Measurements from ENCODE around the gene FAM234A. TPM values are rescaled to one million over a fixed set of nuclear protein-coding genes. Genes with fewer than 3 reads are reported as not detected.

Gene FAM234A
- polyA plus RNA-seq, 10 donors: 30.2 to 44.4 (median 37.7) TPM

DNA sequence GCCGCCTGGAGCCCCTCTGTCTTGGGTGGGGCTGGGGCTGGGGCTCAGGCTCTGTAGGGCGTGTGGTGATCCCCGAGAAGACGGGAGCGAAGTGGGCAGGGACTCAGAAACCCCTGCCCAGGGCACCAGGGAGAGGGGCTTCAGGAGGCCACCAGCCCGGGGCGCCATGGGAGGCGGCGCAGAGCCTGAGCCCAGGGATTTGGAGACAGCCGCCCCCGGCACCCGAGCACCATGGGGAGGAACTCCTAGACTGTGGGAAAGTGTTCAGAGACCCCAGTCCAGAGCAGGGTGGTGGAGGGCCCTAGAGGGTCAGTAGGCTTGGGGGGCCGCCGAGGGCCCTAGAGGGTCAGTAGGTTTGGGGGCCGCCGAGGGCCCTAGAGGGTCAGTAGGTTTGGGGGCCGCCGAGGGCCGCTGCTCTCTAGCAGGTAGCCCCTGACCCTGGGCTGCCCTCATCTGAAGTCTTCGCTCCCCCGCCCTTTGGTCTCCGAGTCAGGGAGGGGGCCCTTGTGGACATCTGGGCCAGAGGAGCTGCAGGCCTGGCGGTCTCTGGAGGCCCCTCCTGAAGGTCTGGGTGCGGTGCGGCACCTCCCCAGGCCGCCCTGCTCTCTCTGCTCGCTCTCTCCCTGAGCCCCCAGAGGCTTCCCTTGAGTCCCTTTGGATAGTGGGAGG lies 46.5 kb downstream of the FAM234A start:
- DNase-seq: no peak

DNA sequence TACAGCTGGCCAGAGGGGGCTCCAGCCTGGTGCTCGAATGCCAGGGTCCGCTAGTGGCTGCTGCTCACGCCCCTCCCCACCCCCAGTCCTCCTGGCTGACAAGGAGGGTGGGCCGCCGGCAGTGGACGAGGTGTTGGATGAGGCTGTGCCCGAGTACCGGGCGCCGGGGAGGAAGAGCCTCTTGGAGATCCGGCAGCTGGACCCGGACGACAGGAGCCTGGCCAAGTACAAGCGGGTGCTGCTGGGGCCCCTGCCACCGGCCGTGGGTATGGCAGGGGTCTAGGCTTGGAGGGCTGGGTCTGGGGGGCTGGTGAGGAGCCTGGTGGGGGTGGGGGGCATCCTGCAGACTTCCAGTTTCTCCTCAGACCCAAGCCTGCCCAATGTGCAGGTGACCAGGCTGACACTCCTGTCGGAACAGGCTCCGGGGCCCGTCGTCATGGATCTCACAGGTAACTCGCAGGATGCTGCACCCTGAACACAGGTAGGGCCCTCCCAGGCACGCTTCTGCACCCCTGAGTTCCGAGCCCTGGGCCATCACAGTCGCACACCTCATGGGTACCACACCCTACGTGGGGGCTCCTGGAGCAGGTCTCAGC lies 47.1 kb downstream of the FAM234A start:
- DNase-seq: no peak

DNA sequence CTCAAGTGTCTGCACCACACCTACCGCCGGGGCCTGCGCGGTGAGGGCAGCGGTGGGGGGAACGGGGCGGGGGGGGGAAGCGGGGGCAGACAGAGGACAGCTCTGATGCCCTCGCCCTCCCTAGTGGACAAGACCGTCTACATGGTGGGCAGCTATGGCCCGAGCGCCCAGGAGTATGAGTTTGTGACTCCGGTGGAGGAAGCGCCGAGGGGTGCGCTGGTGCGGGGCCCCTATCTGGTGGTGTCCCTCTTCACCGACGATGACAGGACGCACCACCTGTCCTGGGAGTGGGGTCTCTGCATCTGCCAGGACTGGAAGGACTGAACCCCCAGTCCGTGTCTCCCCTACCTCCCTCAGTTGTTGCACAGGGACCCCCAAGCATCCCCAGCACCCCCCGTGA lies 47.9 kb downstream of the FAM234A start:
- no peak for DNase-seq

DNA sequence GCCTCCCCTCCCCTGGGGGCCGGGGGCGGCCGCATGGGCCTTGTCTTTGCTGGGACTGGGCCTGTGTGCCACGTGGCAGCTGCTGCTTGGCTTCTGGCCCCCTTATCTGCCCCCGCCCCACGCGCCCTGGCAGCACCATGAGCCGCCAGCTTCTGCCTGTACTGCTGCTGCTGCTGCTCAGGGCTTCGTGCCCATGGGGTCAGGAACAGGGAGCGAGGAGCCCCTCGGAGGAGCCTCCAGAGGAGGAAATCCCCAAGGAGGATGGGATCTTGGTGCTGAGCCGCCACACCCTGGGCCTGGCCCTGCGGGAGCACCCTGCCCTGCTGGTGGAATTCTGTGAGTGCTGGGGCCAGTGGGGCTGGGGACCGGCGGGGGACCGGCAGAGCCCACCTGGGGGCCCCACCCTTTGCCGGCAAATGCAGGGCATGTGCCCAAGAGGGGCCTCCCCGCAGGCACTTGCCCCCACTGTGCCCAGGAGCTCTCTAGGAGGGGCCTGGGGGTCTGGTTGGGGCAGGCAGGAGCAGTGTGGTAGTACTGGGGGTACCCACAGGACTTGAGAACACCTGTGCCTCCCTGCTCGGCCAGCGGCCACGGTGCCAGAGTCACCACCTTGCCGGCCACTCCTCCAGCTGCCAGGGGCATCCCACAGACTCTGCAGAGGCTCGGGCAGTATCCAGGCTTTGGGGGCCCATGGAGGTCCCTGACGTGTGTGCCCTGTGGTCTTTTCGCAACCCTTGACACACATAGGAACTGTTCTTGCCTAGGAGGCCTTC lies 48.6 kb downstream of the FAM234A start, which contains the start of gene PDIA2:
Gene PDIA2 (plus strand): TSS at position 132 of the 773 bp plus-strand sequence. CDS start 6 bp downstream, at position 138.
- no peak for DNase-seq

DNA sequence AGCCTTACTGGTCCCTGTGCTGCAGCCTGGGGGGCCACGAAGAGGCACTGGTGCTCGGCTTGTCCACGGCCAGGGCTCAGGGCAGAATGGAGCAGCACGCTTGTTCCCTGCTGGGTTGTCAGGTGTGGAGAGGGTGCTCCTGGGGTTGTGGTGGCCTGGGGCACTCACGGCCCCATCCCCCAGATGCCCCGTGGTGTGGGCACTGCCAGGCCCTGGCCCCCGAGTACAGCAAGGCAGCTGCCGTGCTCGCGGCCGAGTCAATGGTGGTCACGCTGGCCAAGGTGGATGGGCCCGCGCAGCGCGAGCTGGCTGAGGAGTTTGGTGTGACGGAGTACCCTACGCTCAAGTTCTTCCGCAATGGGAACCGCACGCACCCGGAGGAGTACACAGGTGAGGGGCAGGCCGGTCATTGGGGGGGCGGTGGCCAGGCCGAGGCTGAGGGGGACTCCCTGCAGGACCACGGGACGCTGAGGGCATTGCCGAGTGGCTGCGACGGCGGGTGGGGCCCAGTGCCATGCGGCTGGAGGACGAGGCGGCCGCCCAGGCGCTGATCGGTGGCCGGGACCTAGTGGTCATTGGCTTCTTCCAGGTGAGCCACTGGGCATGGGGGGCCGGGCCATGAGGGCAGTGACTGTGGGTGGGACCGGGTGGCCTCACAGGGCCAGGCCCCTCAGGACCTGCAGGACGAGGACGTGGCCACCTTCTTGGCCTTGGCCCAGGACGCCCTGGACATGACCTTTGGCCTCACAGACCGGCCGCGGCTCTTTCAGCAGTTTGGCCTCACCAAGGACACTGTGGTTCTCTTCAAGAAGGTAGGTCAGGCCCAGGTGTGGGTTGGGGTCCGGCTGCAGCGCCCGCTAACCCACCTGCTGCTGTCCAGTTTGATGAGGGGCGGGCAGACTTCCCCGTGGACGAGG lies 49.8 kb downstream of the FAM234A start:
- DNase-seq: no peak

DNA sequence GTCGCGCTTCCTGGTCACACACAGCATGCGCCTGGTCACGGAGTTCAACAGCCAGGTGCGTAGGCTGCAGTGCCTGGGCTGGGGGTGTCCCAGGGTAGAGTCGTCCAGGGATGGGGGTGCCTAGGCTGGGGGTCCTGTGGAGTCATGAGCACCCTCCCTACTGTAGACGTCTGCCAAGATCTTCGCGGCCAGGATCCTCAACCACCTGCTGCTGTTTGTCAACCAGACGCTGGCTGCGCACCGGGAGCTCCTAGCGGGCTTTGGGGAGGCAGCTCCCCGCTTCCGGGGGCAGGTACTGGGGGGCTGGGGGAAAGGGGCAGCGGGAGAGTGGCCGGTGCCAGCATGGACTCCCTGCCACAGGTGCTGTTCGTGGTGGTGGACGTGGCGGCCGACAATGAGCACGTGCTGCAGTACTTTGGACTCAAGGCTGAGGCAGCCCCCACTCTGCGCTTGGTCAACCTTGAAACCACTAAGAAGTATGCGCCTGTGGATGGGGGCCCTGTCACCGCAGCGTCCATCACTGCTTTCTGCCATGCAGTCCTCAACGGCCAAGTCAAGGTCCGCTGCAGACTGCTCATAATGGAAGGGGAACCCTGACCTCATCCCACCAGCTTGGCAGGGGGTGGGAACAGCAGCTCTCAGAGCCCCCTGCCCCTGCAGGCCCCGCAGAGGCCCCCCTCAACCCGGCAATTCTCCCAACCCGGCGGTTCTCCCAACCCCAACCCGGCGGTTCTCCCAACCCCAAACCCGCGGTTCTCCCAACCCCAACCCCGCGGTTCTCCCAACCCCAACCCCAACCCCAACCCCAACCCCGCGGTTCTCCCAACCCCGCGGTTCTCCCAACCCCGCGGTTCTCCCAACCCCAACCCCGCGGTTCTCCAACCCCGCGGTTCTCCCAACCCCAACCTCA lies 50.8 kb downstream of the FAM234A start:
- DNase-seq: no peak

DNA sequence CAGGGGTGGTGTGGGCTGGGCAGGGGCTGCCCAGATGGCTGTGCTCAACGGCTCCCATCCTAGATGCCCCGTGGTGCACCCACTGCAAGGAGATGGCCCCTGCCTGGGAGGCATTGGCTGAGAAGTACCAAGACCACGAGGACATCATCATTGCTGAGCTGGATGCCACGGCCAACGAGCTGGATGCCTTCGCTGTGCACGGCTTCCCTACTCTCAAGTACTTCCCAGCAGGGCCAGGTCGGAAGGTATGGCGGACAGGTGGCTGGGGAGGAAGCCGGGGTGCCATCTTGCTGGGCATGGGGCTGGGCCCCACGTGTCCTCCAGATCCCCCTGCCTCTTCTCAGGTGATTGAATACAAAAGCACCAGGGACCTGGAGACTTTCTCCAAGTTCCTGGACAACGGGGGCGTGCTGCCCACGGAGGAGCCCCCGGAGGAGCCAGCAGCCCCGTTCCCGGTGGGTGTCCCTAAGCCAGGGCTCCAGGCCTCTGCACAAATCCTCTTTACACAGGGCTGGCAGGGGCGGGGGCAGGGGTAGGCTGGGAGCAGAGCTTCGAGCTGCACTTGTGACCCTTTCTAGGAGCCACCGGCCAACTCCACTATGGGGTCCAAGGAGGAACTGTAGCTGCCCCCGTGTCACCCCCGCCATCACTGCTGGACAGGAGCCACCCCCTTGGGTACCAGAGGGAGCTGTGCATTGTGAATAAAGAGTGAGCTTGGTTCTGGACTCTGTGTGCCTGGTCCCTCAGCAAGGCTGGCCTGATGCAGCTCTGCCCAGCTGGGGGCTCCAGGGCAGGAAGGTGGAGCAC lies 52.1 kb downstream of the FAM234A start:
- DNase-seq: no peak

DNA sequence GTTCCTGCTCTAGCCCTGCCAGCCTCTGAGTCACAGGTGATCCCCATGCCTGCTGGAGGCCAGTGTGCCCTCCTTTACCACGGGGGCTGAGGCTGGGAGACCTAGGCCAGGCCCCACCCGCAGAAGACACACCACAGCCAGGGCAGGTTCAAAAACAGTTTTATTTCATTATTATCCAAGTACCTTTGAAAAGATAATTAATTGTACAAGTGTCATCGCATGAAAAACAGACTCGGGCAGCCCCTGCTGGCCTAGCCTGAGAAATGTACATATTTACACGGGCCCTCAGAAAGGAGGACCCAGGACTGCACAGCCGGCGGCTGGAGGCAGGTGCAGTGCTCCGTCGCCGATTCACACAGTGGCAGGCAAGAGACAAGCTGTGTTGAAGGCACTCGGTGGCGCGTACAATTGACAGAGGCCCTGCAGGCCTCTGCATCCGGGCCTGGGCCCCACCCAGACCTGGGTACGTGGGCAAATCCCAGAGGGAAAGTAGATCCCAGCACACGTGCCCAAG lies 52.7 kb downstream of the FAM234A start:
- no peak for DNase-seq

DNA sequence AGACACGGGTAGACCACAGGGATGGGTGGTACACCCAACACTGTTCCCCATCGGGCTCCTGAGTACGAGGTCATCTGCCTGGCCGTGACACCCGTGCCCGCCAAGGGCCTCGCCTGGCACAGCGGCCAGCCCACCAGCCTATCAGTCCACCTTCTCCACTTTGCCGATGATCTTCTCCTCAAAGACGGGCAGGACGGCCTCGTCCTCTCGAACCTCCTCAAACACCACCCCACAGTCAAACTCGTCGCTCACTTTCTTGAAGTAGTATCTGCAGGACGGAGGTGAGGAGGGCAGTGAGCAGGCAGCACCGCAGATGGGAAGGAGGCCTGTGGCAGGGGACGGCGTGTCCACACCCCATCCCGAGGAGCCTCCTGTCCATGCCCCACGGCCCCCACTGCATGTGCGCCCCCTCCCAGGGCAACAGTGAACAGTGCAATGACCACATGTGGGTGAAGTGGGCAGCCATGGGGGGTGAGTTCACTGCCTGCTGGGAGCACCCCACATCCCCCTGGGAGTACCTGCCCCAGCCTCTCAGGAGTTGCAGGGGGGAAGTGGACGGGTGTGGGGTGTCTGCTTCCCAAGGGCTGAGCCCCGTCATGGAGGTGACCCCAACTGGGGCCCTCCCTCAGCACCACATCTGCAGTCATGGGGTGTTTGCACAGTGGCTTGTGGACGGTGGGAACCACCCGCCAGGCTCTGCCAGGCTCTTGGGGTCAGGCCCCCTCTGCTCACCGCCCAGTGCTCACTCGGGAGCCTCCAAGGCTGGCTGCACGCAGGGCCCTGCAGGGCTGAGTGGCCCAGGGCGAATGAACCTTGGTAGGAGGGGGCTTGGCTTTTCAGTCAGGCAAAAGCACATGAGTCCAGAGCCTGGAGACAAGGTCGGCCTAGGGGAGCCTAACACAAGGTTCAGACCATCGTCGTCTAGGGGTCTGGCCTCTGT lies 53.6 kb downstream of the FAM234A start:
- DNase-seq: no peak

DNA sequence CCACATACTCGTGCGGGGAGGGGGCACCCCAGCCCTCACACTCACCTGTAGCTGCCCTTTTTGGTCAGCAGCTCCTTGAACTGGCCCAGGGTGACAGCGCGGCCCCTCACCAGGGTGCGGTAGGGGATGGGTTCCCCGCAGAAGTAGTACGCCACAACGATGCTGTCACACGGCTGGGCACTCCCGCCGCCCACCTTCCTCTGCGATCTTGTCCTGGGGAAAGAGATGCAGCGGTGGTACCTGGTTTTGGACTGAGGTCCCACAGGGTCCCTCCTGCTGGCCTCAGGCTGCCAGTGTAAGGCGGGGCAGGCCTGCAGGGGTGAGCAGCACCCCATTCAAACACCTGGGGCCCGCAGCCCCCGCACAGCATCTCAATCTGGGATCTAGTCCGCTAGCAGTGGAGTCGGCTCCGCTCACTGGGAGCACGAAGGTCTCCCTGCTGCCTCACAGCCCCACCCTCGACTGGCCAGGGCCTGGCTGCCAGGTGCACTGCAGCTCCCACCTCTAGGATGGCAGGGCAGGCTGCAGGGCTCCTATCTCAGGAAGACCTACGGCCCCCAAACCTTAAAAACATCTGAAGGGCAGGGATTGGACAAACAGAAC lies 54.9 kb downstream of the FAM234A start:
- DNase-seq: no peak

DNA sequence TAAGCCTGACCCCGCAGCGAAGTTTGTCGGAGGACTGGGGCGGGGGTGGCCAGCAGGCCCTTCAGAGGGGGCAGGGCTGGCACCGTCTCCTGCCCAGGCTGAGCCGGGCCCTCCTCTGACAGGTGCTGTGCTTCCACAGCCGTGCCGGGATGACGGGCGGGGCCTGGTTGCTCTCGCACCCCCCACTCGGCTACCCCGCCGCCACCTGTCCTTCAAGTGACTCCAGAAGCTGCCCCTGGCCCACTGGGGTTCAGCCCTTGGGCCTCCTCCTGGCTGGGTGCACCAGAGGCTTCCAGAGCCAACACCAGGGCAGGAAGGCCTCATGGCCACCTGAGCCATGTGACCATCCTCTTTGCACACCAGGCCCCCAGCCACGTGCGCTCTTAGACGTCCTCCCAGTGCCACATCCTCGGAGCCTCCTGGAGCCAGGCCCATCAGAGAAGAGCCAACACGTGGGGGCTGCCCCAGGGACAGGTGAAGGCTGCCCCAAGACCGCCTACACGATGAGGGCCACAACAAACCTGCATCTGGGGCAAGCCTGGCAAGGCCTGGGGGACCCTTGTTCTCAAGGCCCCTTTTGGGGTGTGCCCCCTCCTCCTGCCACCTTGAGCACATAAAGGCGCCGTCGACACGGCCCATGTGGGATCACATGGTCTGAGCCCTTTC lies 55.5 kb downstream of the FAM234A start:
- DNase-seq: no peak

DNA sequence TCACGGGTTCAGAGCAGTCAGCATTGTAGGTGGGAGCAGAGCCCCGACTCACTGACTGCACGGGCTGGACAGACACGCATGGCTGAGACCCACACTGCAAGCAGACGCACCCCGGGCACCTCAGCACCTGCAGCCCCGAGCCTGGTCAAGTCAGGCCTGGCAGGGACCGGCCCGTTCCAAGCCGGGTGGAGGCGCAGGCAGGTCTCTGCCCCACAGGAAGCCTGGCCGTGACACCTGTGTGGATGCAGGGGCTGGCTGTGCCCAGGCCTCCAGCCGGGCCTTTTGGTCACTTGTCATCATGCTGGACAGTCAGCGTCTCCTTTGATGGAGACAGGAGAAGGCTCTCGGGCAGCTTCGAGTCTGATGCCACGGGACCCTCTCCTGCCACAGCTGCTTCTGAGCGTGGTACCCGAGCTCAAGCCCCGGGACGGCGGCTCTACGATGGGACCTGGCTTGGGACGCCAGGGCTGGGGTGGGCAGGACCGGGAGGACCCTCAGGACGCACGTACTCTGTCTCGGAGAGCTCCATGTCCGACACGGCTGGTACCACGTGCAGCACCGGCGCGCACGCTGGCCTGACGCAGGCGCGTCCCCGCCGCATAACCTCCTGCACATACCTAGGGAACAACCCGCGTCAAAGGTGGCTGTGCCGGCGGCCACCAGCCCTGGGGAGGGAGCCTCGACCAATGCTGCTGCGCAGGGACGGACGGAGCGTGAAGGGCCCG lies 56.2 kb downstream of the FAM234A start:
- DNase-seq: no peak

DNA sequence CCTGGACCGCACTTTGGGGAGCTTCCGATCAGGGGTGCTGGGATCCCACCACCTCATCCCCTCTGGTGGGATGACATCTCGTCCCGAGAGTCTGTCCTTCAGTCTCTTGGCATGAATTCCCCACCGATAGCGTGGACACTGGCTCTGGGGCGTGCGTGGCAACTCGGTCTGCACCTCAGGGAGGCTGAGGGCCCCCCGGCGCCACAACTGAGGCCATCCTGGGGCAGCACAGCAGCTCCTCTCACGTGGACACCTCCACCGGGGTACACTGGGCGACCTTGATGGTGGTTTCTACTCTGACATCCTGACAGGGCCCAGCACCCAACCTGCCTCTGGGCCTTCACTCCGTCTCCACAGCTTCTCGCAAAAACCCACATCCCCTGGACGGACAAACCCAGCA lies 56.9 kb downstream of the FAM234A start:
- DNase-seq: no peak

DNA sequence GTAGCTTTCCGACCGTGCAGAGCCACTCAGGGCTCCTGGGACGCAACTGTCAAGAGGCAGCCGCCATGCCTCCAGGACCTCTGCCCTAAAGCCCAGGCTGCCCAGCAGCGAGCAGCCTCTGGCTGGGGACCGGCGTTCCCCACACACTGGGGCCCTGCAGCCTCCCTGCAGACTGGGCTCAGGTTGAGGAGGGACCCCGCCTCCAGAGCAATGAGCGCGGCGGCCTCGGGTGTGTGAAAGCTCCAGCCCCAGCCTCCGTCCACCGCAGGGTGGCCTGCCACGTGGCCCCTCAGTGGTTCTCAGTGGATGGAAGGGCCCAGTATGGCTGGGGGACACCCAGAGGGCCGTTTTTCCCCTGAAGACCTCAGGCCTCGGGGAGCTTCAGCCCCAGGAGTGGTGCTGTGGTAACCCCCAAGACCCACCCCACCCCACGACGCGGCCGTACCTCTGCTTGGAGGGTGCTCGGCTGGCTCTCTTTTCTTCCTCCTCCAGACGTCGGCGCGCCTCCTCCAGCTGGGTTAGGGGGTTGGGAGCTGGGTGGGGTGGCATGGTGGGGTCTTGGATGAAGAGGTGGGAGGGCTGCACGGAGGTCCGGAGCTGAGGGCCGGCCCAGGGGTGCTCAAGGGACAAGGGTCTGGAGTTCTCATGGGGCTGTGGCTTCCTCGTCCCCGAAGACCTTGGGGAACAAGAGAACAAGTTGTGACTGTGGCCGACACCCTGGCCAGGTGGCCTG lies 58.6 kb downstream of the FAM234A start:
- DNase-seq: no peak

DNA sequence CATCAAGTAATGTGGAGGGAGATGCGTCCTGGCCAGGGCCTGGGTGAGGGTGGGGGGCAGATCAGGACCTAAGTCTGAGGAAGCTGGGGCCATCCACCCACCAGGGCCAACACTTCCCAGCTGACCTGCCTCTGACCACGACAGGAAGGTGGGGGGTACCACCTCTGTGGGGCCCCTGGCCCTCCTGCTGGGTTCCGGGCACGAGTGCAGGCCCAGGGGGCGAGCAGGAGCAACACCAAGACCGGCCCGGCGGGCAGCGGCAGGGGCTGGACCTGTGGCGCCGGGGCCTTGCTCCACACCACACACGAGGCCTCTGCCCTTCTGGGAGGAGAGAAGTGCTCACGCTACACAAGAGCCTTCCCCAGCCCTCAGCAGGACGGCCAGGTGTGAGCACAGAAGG lies 61.7 kb downstream of the FAM234A start:
- no peak for DNase-seq

Data from muscle of back (tissue), 11 donors.